Measurements from ENCODE around the gene GPATCH1.
"Not testable (repeated sequence)": the region's sequence is repeated elsewhere in the genome, so short reads cannot be mapped to it uniquely, and the experiment has no call there.

GPATCH1 gene

GRCh38 chr19:33158365-33158764 is 77.4 kb downstream of the GPATCH1 start:
- no peak for DNase-seq (ENCODE audit: low read depth in 2 of 2)

- no peak for DNase-seq (ENCODE audit: low read depth in 2 of 2)
Measured at GRCh38 chr19:33159149-33159548, 78.2 kb downstream of the GPATCH1 start.

- no peak for DNase-seq (ENCODE audit: low read depth in 2 of 2)
Measured at GRCh38 chr19:33159893-33160292, 78.9 kb downstream of the GPATCH1 start.

- no peak for DNase-seq (ENCODE audit: low read depth in 2 of 2)
Measured at GRCh38 chr19:33161201-33161600, 80.2 kb downstream of the GPATCH1 start.

GRCh38 chr19:33163481-33163880 is 82.5 kb downstream of the GPATCH1 start:
- no peak for DNase-seq (ENCODE audit: low read depth in 2 of 2)

GRCh38 chr19:33166037-33166436 is 85.1 kb downstream of the GPATCH1 start:
- DNase-seq (ENCODE audit: low read depth in 2 of 2): not testable (repeated sequence)

- DNase-seq (ENCODE audit: low read depth in 2 of 2): no peak
Measured at GRCh38 chr19:33167438-33167837, 86.5 kb downstream of the GPATCH1 start.

- no peak for DNase-seq (ENCODE audit: low read depth in 2 of 2)
Measured at GRCh38 chr19:33168528-33168927, 87.5 kb downstream of the GPATCH1 start.

GRCh38 chr19:33171222-33171795 is 90.3 kb downstream of the GPATCH1 start:
- no peak for DNase-seq (ENCODE audit: low read depth in 2 of 2)

GRCh38 chr19:33171916-33172359 is 91.0 kb downstream of the GPATCH1 start:
- no peak for DNase-seq (ENCODE audit: low read depth in 2 of 2)

- DNase-seq (ENCODE audit: low read depth in 2 of 2): no peak
Measured at GRCh38 chr19:33174186-33174585, 93.2 kb downstream of the GPATCH1 start.

GRCh38 chr19:33175156-33175782 is 94.3 kb downstream of the GPATCH1 start:
- DNase-seq (ENCODE audit: low read depth in 2 of 2): no peak

- no peak for DNase-seq (ENCODE audit: low read depth in 2 of 2)
Measured at GRCh38 chr19:33175886-33176669, 95.1 kb downstream of the GPATCH1 start.

GRCh38 chr19:33176670-33177416 is 95.9 kb downstream of the GPATCH1 start:
- peak; percentile 97 for DNase-seq (ENCODE audit: low read depth in 2 of 2)

- DNase-seq (ENCODE audit: low read depth in 2 of 2): no peak
Measured at GRCh38 chr19:33177417-33177979, 96.5 kb downstream of the GPATCH1 start.

Data from stimulated activated CD4-positive, alpha-beta T cell treated with anti-CD3 and anti-CD28 coated beads, Interleukin-15, amount 100 ng/mL, for 48 hours (primary cell).